Adrenal gland (tissue), 12 donors: ENCODE results near the gene LYRM1. TPM values are rescaled to one million over a fixed set of nuclear protein-coding genes. Genes with fewer than 3 reads are reported as not detected.
"Not testable (repeated sequence)": the region's sequence is repeated elsewhere in the genome, so short reads cannot be mapped to it uniquely, and the experiment has no call there.

Experiments used
- DNase-seq, 7 donors: peaks; one replicate each; pipeline ENCODE4 v3.0.0-alpha.2; 2019 to 2020
- H3K27ac ChIP-seq, 5 donors: fragments of 200-600 bp; sonication (generic) in 4 of 5; 1 replicate in 3 of 5; 2 replicates in 2 of 5; pipeline versions ENCODE4 v1.5.1 to v1.8.0; 2016 to 2020; ENCODE audit warnings: mild to moderate bottlenecking in 1 of 5
- H3K27me3 ChIP-seq: fragments of 200-600 bp; 2 replicates; pipeline ENCODE4 v1.8.0; 2021
- H3K36me3 ChIP-seq, 2 donors: fragments of 200-600 bp; replicated peaks in 1 of 2; 1 replicate in 1 of 2; 2 replicates in 1 of 2; pipeline versions ENCODE4 v1.5.1 to v1.8.0; 2018 to 2022
- H3K4me1 ChIP-seq, 2 donors: fragments of 200-600 bp; replicated peaks in 1 of 2; 1 replicate in 1 of 2; 2 replicates in 1 of 2; pipeline versions ENCODE4 v1.5.1 to v1.8.0; 2018 to 2021
- H3K4me3 ChIP-seq, 4 donors: fragments of 200-600 bp; sonication (generic) in 3 of 4; one replicate each; pipeline ENCODE4 v1.5.1; 2016 to 2018
- H3K9me3 ChIP-seq, 3 donors: fragments of 200-600 bp; sonication (generic) in 1 of 3; replicated peaks in 1 of 3; 1 replicate in 2 of 3; 2 replicates in 1 of 3; pipeline versions ENCODE4 v1.5.1 to v1.8.0; 2016 to 2021
- CTCF ChIP-seq, 6 experiments: fragments of 450-650 bp in 4 of 6; fragments of 200-600 bp in 2 of 6; sonication (generic) in 1 of 6; IDR thresholded peaks; 1 replicate in 5 of 6; 2 replicates in 1 of 6; pipeline versions ENCODE4 v1.5.1 to v1.8.0; 2016 to 2021; ENCODE audit warnings: antibody characterized with exemption in 6 of 6, mild to moderate bottlenecking in 2 of 6, moderate library complexity in 1 of 6
- POLR2A ChIP-seq, 2 donors: fragments of 450-650 bp; IDR thresholded peaks; one replicate each; pipeline ENCODE4 v1.6.1; 2017; ENCODE audit warnings: antibody characterized with exemption in 2 of 2, mild to moderate bottlenecking in 2 of 2, moderate library complexity in 1 of 2
- WGBS, 4 donors: extraction: QIAGEN DNeasy Blood & Tissue Kit in 2 of 4; methylation state at CpG; one replicate each; pipeline versions ENCODE4 v1.1.5 to v1.1.7; 2013 to 2017; 5-methylcytosine and 5-hydroxymethylcytosine counted together
- intact Hi-C, 2 donors: fragments of 100-400 bp; cut with DNase I; formaldehyde crosslinking; loops; one replicate each; pipeline versions ENCODE4 v1.14.1 to v1.15.0; 2022 to 2023
- polyA plus RNA-seq, 3 donors: library from polyadenylated mRNA; stranded (reverse); fragments of 200-250 nt in 2 of 3; fragments of 350-450 nt in 1 of 3; fragmentation: Illumina TruSeq in 1 of 3; extraction: RNeasy Lipid Tissue Mini Kit (QIAGEN cat#74804) in 1 of 3; gene quantifications; one replicate each; pipeline ENCODE4 v1.2.3, GENCODE V29; 2013 to 2014
- total RNA-seq, 9 donors: library from RNA; depleted of rRNA in 4 of 9; stranded (reverse); fragments of >200 nt in 4 of 9; fragments of 120-200 nt in 1 of 9; fragmentation: NEBNext Ultra II Directional in 1 of 9; extraction: Animal tissue kit (Norgen Biotek cat#: 25700) in 1 of 9; gene quantifications; one replicate each; pipeline versions ENCODE4 v1.1.0 to v1.2.4, GENCODE V29; 2013 to 2023
- donor health status: healthy with polysubstance abuse.
- donor health status: Bipolar disorder and iron deficiency.
- donor health status: DM: yes; HTN: yes; CAD: no.
- donor health status: DM: no; HTN: no; CAD: no.
- donor health status: DM: no; HTN: no; CAD: no.
- donor health status: DM: yes; HTN: yes; CAD: no.

The LYRM1 gene
- total and polyA plus RNA-seq, 12 donors, result 18.0 to 74.0 (median 38.0) TPM

- 69 to 76% (median 72%) methylated on average over 5 of the region's 5 CpGs for WGBS, 4 donors
- Histone ChIP-seq H3K27ac (no peak overlapping the region), H3K4me1 (no peaks in the 10 kb centered on the region), H3K36me3 (no peaks in the 10 kb centered on the region), H3K27me3 (no peaks in the 10 kb centered on the region), H3K9me3 (no peaks in the 10 kb centered on the region), H3K4me3 (no peak overlapping the region)
- TF ChIP-seq CTCF (IDR thresholded peaks at IDR 0.05), result no peak
- TF ChIP-seq POLR2A (IDR thresholded peaks at IDR 0.05), result no peak
- DNase-seq, result no peak
- intact Hi-C loops, result no loop called here
These were observed 68.8 kb downstream of the LYRM1 start for GRCh38 chr16:20969386-20969785.

- Histone ChIP-seq H3K4me1 (no peaks in the 10 kb centered on the region), H3K36me3 (no peaks in the 10 kb centered on the region), H3K4me3 (no peak overlapping the region), H3K27me3 (no peaks in the 10 kb centered on the region), H3K27ac (no peak overlapping the region), H3K9me3 (no peaks in the 10 kb centered on the region)
- intact Hi-C loops, result no loop called here
- TF ChIP-seq POLR2A (IDR thresholded peaks at IDR 0.05) (no peak), CTCF (IDR thresholded peaks at IDR 0.05) (no peak)
- no peak for DNase-seq
- WGBS, 4 donors, result 73 to 89% (median 84%) methylated on average over 8 of the region's 8 CpGs
These were observed 70.8 kb downstream of the LYRM1 start for GRCh38 chr16:20971401-20971800.

DNA sequence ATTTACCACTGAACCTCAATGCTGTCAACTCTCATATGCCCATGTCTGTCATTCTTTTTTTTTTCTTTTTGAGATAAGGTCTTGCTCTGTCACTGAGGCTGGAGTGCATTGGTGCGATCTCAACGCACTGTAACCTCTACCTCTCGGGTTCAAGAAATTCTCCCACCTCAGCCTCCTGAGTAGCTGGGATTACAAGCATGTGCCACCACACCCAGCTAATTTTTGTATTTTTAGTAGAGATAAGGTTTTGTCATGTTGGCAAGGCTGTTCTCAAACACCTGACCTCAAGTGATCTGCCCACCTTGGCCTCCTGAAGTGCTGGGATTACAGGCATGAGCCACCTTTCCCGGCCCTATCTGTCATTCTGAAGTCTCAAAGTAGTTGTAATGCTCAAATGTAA, 72.6 kb downstream of the LYRM1 start:
- H3K9me3 ChIP-seq, H3K27me3 ChIP-seq, intact Hi-C loops, H3K4me3 ChIP-seq, H3K27ac ChIP-seq, DNase-seq, H3K4me1 ChIP-seq, H3K36me3 ChIP-seq: not testable (repeated sequence)
- 87 to 95% (median 93%) methylated on average over 4 of the region's 4 CpGs for WGBS, 4 donors

Other genes starting within 250 kb of the LYRM1 start
- 1 to 10 TPM in 2 of 9 donors, under 1 TPM in 4, not detected in 3; 0.28 to 5.5 (median 0.69) TPM for gene ACSM1, start 203.1 kb upstream of the LYRM1 start, total RNA-seq
- gene ACSM1, start 203.1 kb upstream of the LYRM1 start, polyA plus RNA-seq, result 1 to 10 TPM in 1 of 3 donors, under 1 TPM in 2; 0.13 to 2.4 (median 0.32) TPM
- 10 to 100 TPM; 19.0 to 86.1 (median 40.4) TPM for gene THUMPD1, start 159.0 kb upstream of the LYRM1 start, total RNA-seq
- 10 to 100 TPM; 22.0 to 34.0 (median 30.3) TPM for gene THUMPD1, start 159.0 kb upstream of the LYRM1 start, polyA plus RNA-seq
- 10 to 100 TPM in 5 of 9 donors, 1 to 10 TPM in 4; 4.7 to 99.4 (median 11.3) TPM for gene ACSM3, start 136.8 kb upstream of the LYRM1 start, total RNA-seq
- gene ACSM3, start 136.8 kb upstream of the LYRM1 start, polyA plus RNA-seq, result 10 to 100 TPM; 14.5 to 27.9 (median 18.1) TPM
- gene ERI2, start 94.3 kb upstream of the LYRM1 start, total RNA-seq, result 10 to 100 TPM; 12.2 to 45.1 (median 24.4) TPM
- gene ERI2, start 94.3 kb upstream of the LYRM1 start, polyA plus RNA-seq, result 10 to 100 TPM in 2 of 3 donors, 1 to 10 TPM in 1; 9.2 to 18.0 (median 16.4) TPM
- 10 to 100 TPM in 2 of 9 donors, 1 to 10 TPM in 6, under 1 TPM in 1; 0.78 to 10.1 (median 4.1) TPM for gene REXO5, start 94.2 kb upstream of the LYRM1 start, total RNA-seq
- gene REXO5, start 94.2 kb upstream of the LYRM1 start, polyA plus RNA-seq, result 1 to 10 TPM; 1.7 to 3.9 (median 2.7) TPM
- 10 to 100 TPM in 8 of 9 donors, 1 to 10 TPM in 1; 9.5 to 47.2 (median 26.1) TPM for gene DCUN1D3, start 413 bp upstream of the LYRM1 start, total RNA-seq
- 10 to 100 TPM in 1 of 3 donors, 1 to 10 TPM in 2; 7.2 to 12.3 (median 9.8) TPM for gene DCUN1D3, start 413 bp upstream of the LYRM1 start, polyA plus RNA-seq